ENCODE data around the gene C10orf105.

C10orf105 gene

GRCh38 chr10:71675295-71675970 lies 44.1 kb downstream of the C10orf105 start:
- Histone ChIP-seq H3K9me3 (ENCODE audit: low read length) (no peaks in the 10 kb centered on the region), H3K4me1 (ENCODE audit: insufficient read depth, low read length) (no peaks in the 10 kb centered on the region), H3K4me3 (ENCODE audit: low read length) (no peak overlapping the region), H3K27me3 (ENCODE audit: insufficient read depth, low read length) (peaks cover 13% of the 10 kb centered on the region), H2AFZ (ENCODE audit: low read depth, low read length) (no peak overlapping the region), H3K36me3 (ENCODE audit: insufficient read depth, low read length) (no peaks in the 10 kb centered on the region)

GRCh38 chr10:71671994-71672946 lies 47.3 kb downstream of the C10orf105 start:
- H3K4me1 ChIP-seq (ENCODE audit: insufficient read depth, low read length), result no peaks in the 10 kb centered on the region
- H2AFZ ChIP-seq (ENCODE audit: low read depth, low read length), result no peak overlapping the region
- no peak overlapping the region for H3K4me3 ChIP-seq (ENCODE audit: low read length)
- H3K27me3 ChIP-seq (ENCODE audit: insufficient read depth, low read length), result peaks cover 18% of the 10 kb centered on the region
- no peaks in the 10 kb centered on the region for H3K9me3 ChIP-seq (ENCODE audit: low read length)
- H3K36me3 ChIP-seq (ENCODE audit: insufficient read depth, low read length), result no peaks in the 10 kb centered on the region

- Histone ChIP-seq H3K4me3 (ENCODE audit: low read length) (no peak overlapping the region), H2AFZ (ENCODE audit: low read depth, low read length) (no peak overlapping the region), H3K27me3 (ENCODE audit: insufficient read depth, low read length) (peaks cover 28% of the 10 kb centered on the region), H3K36me3 (ENCODE audit: insufficient read depth, low read length) (no peaks in the 10 kb centered on the region), H3K4me1 (ENCODE audit: insufficient read depth, low read length) (peaks cover 2% of the 10 kb centered on the region), H3K9me3 (ENCODE audit: low read length) (no peaks in the 10 kb centered on the region)
Observed at GRCh38 chr10:71667387-71667752, 52.2 kb downstream of the C10orf105 start.

GRCh38 chr10:71666639-71667386 lies 52.8 kb downstream of the C10orf105 start:
- no peaks in the 10 kb centered on the region for H3K9me3 ChIP-seq (ENCODE audit: low read length)
- H3K4me3 ChIP-seq (ENCODE audit: low read length), result no peak overlapping the region
- peaks cover 2% of the 10 kb centered on the region for H3K4me1 ChIP-seq (ENCODE audit: insufficient read depth, low read length)
- peaks cover 22% of the 10 kb centered on the region for H3K27me3 ChIP-seq (ENCODE audit: insufficient read depth, low read length)
- H3K36me3 ChIP-seq (ENCODE audit: insufficient read depth, low read length), result no peaks in the 10 kb centered on the region
- H2AFZ ChIP-seq (ENCODE audit: low read depth, low read length), result no peak overlapping the region

- Histone ChIP-seq H3K4me1 (ENCODE audit: insufficient read depth, low read length) (peaks cover 2% of the 10 kb centered on the region), H3K27me3 (ENCODE audit: insufficient read depth, low read length) (peaks cover 22% of the 10 kb centered on the region), H3K36me3 (ENCODE audit: insufficient read depth, low read length) (no peaks in the 10 kb centered on the region), H3K9me3 (ENCODE audit: low read length) (no peaks in the 10 kb centered on the region), H3K4me3 (ENCODE audit: low read length) (no peak overlapping the region), H2AFZ (ENCODE audit: low read depth, low read length) (no peak overlapping the region)
Observed at GRCh38 chr10:71665456-71665855, 54.1 kb downstream of the C10orf105 start.

GRCh38 chr10:71664585-71664984 lies 55.0 kb downstream of the C10orf105 start:
- H3K4me1 ChIP-seq (ENCODE audit: insufficient read depth, low read length), result peaks cover 2% of the 10 kb centered on the region
- H3K36me3 ChIP-seq (ENCODE audit: insufficient read depth, low read length), result no peaks in the 10 kb centered on the region
- no peak overlapping the region for H3K4me3 ChIP-seq (ENCODE audit: low read length)
- no peak overlapping the region for H2AFZ ChIP-seq (ENCODE audit: low read depth, low read length)
- H3K9me3 ChIP-seq (ENCODE audit: low read length), result no peaks in the 10 kb centered on the region
- H3K27me3 ChIP-seq (ENCODE audit: insufficient read depth, low read length), result peaks cover 22% of the 10 kb centered on the region

- Histone ChIP-seq H3K9me3 (ENCODE audit: low read length) (no peaks in the 10 kb centered on the region), H3K36me3 (ENCODE audit: insufficient read depth, low read length) (no peaks in the 10 kb centered on the region), H3K4me1 (ENCODE audit: insufficient read depth, low read length) (peaks cover 13% of the 10 kb centered on the region), H2AFZ (ENCODE audit: low read depth, low read length) (no peak overlapping the region), H3K4me3 (ENCODE audit: low read length) (no peak overlapping the region), H3K27me3 (ENCODE audit: insufficient read depth, low read length) (peaks cover 18% of the 10 kb centered on the region)
Observed at GRCh38 chr10:71663311-71663710, 56.3 kb downstream of the C10orf105 start.

- H3K9me3 ChIP-seq (ENCODE audit: low read length), result no peaks in the 10 kb centered on the region
- peaks cover 22% of the 10 kb centered on the region for H3K4me1 ChIP-seq (ENCODE audit: insufficient read depth, low read length)
- peaks cover 16% of the 10 kb centered on the region for H3K27me3 ChIP-seq (ENCODE audit: insufficient read depth, low read length)
- H3K4me3 ChIP-seq (ENCODE audit: low read length), result no peak overlapping the region
- no peaks in the 10 kb centered on the region for H3K36me3 ChIP-seq (ENCODE audit: insufficient read depth, low read length)
- H2AFZ ChIP-seq (ENCODE audit: low read depth, low read length), result no peak overlapping the region
Observed at GRCh38 chr10:71661779-71662336, 57.7 kb downstream of the C10orf105 start.

Measured in neuron (in vitro differentiated cells).